Measurements from ENCODE around the gene NRAP. TPM values are rescaled to one million over a fixed set of nuclear protein-coding genes. Genes with fewer than 3 reads are reported as not detected.

Gene NRAP
- total and polyA plus RNA-seq, 10 of the 15 experiments (the other 5 are each of a cell fraction or from before 2014, with no cell fraction given): not detected

- TF ChIP-seq PBX3 (IDR thresholded peaks at IDR 0.05; ENCODE audit: insufficient replicate concordance, low read depth, low read length) (no peak), HDAC2 (IDR thresholded peaks at IDR 0.05) (no peak), ZNF687 (IDR thresholded peaks at IDR 0.05) (no peak), RAD21 (IDR thresholded peaks at IDR 0.05; ENCODE audit: insufficient read depth, low read depth, low read length) (no peak), ZBTB11 (CRISPR knock-in tag; IDR thresholded peaks at IDR 0.05) (no peak)
These were observed 102.6 kb downstream of the NRAP start (continued) for GRCh38 chr10:113561214-113561613.

All from GM12878 (cell line).